HG03558 (cell line): Measurements from ENCODE around the gene LRP1.

Source experiments
- ATAC-seq: cut with Tn5 transposase; IDR thresholded peaks from one replicate; pipeline ENCODE4 v1.9.1; 2021; ENCODE audit warnings: moderate number of reproducible peaks; ENCODE audit not compliant: unreplicated experiment; ENCODE audit errors: extremely low read depth

Gene LRP1

GRCh38 chr12:57150400-57151000 is 22.2 kb downstream of the LRP1 start:
- ATAC-seq = no peak

GRCh38 chr12:57151741-57152630 is 23.7 kb downstream of the LRP1 start:
- no peak for ATAC-seq

- no peak for ATAC-seq
Measured at GRCh38 chr12:57152639-57153038, 24.4 kb downstream of the LRP1 start.

GRCh38 chr12:57153415-57153997 is 25.2 kb downstream of the LRP1 start:
- no peak for ATAC-seq

- ATAC-seq = no peak
Measured at GRCh38 chr12:57154076-57154475, 25.8 kb downstream of the LRP1 start.

GRCh38 chr12:57154804-57155434 is 26.6 kb downstream of the LRP1 start:
- no peak for ATAC-seq

- no peak for ATAC-seq
Measured at GRCh38 chr12:57156701-57157403, 28.6 kb downstream of the LRP1 start.

- ATAC-seq = no peak
Measured at GRCh38 chr12:57157588-57158173, 29.4 kb downstream of the LRP1 start.

GRCh38 chr12:57158186-57158585 is 29.9 kb downstream of the LRP1 start:
- ATAC-seq = no peak

GRCh38 chr12:57158665-57159064 is 30.4 kb downstream of the LRP1 start:
- no peak for ATAC-seq

- ATAC-seq = no peak
Measured at GRCh38 chr12:57159311-57159710, 31.0 kb downstream of the LRP1 start.

GRCh38 chr12:57160040-57160439 is 31.8 kb downstream of the LRP1 start:
- ATAC-seq = no peak

GRCh38 chr12:57160741-57161140 is 32.5 kb downstream of the LRP1 start:
- ATAC-seq = no peak

GRCh38 chr12:57161491-57161890 is 33.2 kb downstream of the LRP1 start:
- no peak for ATAC-seq

GRCh38 chr12:57162553-57163125 is 34.4 kb downstream of the LRP1 start:
- no peak for ATAC-seq

- ATAC-seq = no peak
Measured at GRCh38 chr12:57164454-57164853, 36.2 kb downstream of the LRP1 start.

- no peak for ATAC-seq
Measured at GRCh38 chr12:57164966-57165625, 36.8 kb downstream of the LRP1 start.

- ATAC-seq = no peak
Measured at GRCh38 chr12:57165741-57166140, 37.5 kb downstream of the LRP1 start.

- no peak for ATAC-seq
Measured at GRCh38 chr12:57166971-57167371, 38.7 kb downstream of the LRP1 start.
